Esophagus muscularis mucosa (tissue), 3 donors: ENCODE data around the gene C16orf82.

Experiments used
- CTCF ChIP-seq, 3 experiments: fragments of 200-600 bp in 2 of 3; fragments of 450-650 bp in 1 of 3; sonication (generic) in 2 of 3; IDR thresholded peaks; one replicate each; pipeline ENCODE4 v1.5.1; 2017 to 2019; ENCODE audit warnings: antibody characterized with exemption in 3 of 3, mild to moderate bottlenecking in 2 of 3, moderate library complexity in 1 of 3
- POLR2A ChIP-seq: fragments of 450-650 bp; IDR thresholded peaks from one replicate; pipeline ENCODE4 v1.6.1; 2017; ENCODE audit warnings: antibody characterized with exemption, moderate library complexity, mild to moderate bottlenecking, low read depth

- no peak for TF ChIP-seq CTCF (IDR thresholded peaks at IDR 0.05)
- TF ChIP-seq POLR2A = no peak
These were observed at the start of gene C16orf82 for GRCh38 chr16:27066668-27067537.
